BLaER1 (cell line): ENCODE results near the gene RGS5.

ENCODE experiments used
- H3K27ac ChIP-seq: shearing (Covaris generic); formaldehyde crosslinking; 2 replicates; pipeline ENCODE4 v1.8.1; 2022
- H3K27me3 ChIP-seq: shearing (Covaris generic); formaldehyde crosslinking; 2 replicates; pipeline ENCODE4 v1.8.1; 2022
- H3K36me3 ChIP-seq: shearing (Covaris generic); formaldehyde crosslinking; 2 replicates; pipeline ENCODE4 v1.8.1; 2022
- H3K4me1 ChIP-seq: shearing (Covaris generic); formaldehyde crosslinking; 2 replicates; pipeline ENCODE4 v1.8.1; 2022
- H3K4me2 ChIP-seq: shearing (Covaris generic); formaldehyde crosslinking; 2 replicates; pipeline ENCODE4 v1.8.1; 2022
- H3K4me3 ChIP-seq: shearing (Covaris generic); formaldehyde crosslinking; 2 replicates; pipeline ENCODE4 v1.8.1; 2022
- H3K9ac ChIP-seq: shearing (Covaris generic); formaldehyde crosslinking; 2 replicates; pipeline ENCODE4 v1.8.1; 2022
- H3K9me3 ChIP-seq: shearing (Covaris generic); formaldehyde crosslinking; 2 replicates; pipeline ENCODE4 v1.8.1; 2022
- H4K20me1 ChIP-seq: shearing (Covaris generic); formaldehyde crosslinking; 2 replicates; pipeline ENCODE4 v1.8.1; 2022
- Cebpa-rat ChIP-seq: shearing (Covaris generic); IDR thresholded peaks from 2 replicates; pipeline ENCODE4 v1.8.1; 2022

The RGS5 gene

DNA sequence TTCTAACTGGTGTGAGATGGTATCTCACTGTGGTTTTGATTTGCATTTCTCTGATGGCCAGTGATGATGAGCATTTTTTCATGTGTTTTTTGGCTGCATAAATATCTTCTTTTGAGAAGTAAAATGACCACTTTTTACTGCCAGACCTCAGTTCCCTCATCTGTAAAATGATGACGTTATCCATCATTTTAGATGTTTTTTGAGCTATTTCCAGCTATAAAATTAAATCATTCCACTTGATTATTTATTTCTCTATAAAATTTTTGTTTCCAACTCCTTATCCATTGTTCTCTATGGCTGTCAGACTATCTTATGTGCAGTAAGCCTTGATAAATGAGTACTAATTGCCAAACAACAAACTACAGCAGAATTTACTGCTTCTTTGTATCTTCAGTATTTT, 33.2 kb downstream of the RGS5 start:
- Histone ChIP-seq H3K36me3 (no peaks in the 10 kb centered on the region), H3K27ac (no peak overlapping the region), H3K4me1 (no peaks in the 10 kb centered on the region), H3K27me3 (no peaks in the 10 kb centered on the region), H3K4me2 (no peak overlapping the region), H3K9me3 (no peaks in the 10 kb centered on the region), H3K4me3 (no peak overlapping the region), H4K20me1 (no peaks in the 10 kb centered on the region), H3K9ac (no peak overlapping the region)
- TF ChIP-seq Cebpa-rat, result no peak

- Histone ChIP-seq H3K4me2 (no peak overlapping the region), H3K4me3 (no peak overlapping the region), H3K27ac (no peak overlapping the region), H3K36me3 (no peaks in the 10 kb centered on the region), H3K9me3 (no peaks in the 10 kb centered on the region), H3K27me3 (no peaks in the 10 kb centered on the region), H3K4me1 (no peaks in the 10 kb centered on the region), H3K9ac (no peak overlapping the region), H4K20me1 (no peaks in the 10 kb centered on the region)
- TF ChIP-seq Cebpa-rat, result no peak
Measured at GRCh38 chr1:163168053-163168452, 34.7 kb downstream of the RGS5 start.

- Histone ChIP-seq H3K9ac (no peak overlapping the region), H3K4me2 (no peak overlapping the region), H3K36me3 (no peaks in the 10 kb centered on the region), H3K27ac (no peak overlapping the region), H3K4me1 (no peaks in the 10 kb centered on the region), H3K27me3 (no peaks in the 10 kb centered on the region), H3K4me3 (no peak overlapping the region), H4K20me1 (no peaks in the 10 kb centered on the region), H3K9me3 (no peaks in the 10 kb centered on the region)
- no peak for TF ChIP-seq Cebpa-rat
Measured at GRCh38 chr1:163166886-163167555, 35.7 kb downstream of the RGS5 start.

- Histone ChIP-seq H3K4me3 (no peak overlapping the region), H3K9ac (no peak overlapping the region), H3K36me3 (no peaks in the 10 kb centered on the region), H4K20me1 (no peaks in the 10 kb centered on the region), H3K27me3 (no peaks in the 10 kb centered on the region), H3K4me2 (no peak overlapping the region), H3K9me3 (no peaks in the 10 kb centered on the region), H3K27ac (no peak overlapping the region), H3K4me1 (no peaks in the 10 kb centered on the region)
- no peak for TF ChIP-seq Cebpa-rat
Measured at GRCh38 chr1:163165119-163165518, 37.6 kb downstream of the RGS5 start.

GRCh38 chr1:163163881-163164582, 38.7 kb downstream of the RGS5 start:
- no peaks in the 10 kb centered on the region for H3K36me3 ChIP-seq
- no peaks in the 10 kb centered on the region for H4K20me1 ChIP-seq
- H3K9me3 ChIP-seq, result no peaks in the 10 kb centered on the region
- no peaks in the 10 kb centered on the region for H3K27me3 ChIP-seq
- no peaks in the 10 kb centered on the region for H3K4me1 ChIP-seq
- no peak overlapping the region for H3K4me2 ChIP-seq
- TF ChIP-seq Cebpa-rat, result no peak
- H3K9ac ChIP-seq, result no peak overlapping the region
- H3K27ac ChIP-seq, result no peak overlapping the region
- H3K4me3 ChIP-seq, result no peak overlapping the region

DNA sequence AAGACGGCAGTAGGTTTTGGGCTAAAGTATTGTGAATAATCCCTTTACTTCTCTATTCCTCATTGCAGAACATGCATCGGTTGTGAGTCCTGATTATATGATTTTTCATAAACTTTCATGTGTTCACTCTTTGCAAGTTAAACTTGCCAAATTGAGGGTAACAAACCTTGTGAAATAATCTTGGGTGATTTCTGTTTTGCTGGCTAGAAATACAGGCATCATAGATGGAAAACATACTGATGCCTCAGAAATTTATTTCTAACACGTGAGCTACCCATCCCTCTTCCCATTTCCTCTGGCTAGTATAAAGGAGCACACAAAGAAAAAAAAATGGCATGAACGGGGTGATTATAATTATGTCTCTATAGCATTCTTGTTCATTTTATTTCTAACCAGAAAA, 39.6 kb downstream of the RGS5 start:
- Histone ChIP-seq H3K36me3 (no peaks in the 10 kb centered on the region), H3K4me2 (no peak overlapping the region), H4K20me1 (no peaks in the 10 kb centered on the region), H3K27ac (no peak overlapping the region), H3K9ac (no peak overlapping the region), H3K27me3 (no peaks in the 10 kb centered on the region), H3K9me3 (peaks cover 8% of the 10 kb centered on the region; the same call in 1 of the 2 replicates), H3K4me1 (no peaks in the 10 kb centered on the region), H3K4me3 (no peak overlapping the region)
- no peak for TF ChIP-seq Cebpa-rat

GRCh38 chr1:163162381-163162914, 40.3 kb downstream of the RGS5 start:
- H3K4me1 ChIP-seq, result no peaks in the 10 kb centered on the region
- no peak overlapping the region for H3K27ac ChIP-seq
- no peaks in the 10 kb centered on the region for H3K27me3 ChIP-seq
- TF ChIP-seq Cebpa-rat, result no peak
- no peak overlapping the region for H3K9ac ChIP-seq
- H3K36me3 ChIP-seq, result no peaks in the 10 kb centered on the region
- H3K4me3 ChIP-seq, result no peak overlapping the region
- H3K9me3 ChIP-seq, result peaks cover 11% of the 10 kb centered on the region; the same call in 1 of the 2 replicates
- no peak overlapping the region for H3K4me2 ChIP-seq
- no peaks in the 10 kb centered on the region for H4K20me1 ChIP-seq

DNA sequence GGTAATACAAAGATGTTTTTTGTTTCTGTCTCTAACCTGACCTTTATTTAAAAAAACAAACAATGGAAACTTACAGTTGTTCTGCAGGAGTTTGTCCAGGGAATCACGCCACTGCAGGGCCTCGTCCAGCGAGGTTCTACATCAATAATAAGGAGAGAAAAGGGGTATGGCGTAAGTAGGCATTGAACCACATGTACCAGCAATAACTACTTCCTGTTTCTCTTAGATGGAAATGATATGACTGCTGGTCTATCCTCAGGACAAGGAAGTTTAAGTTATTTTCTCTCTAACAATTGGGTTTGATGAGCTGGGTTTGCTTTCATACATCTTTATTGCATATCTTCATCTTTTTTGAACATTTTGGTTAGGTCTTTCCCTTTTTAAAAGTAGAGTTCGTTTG, 40.9 kb downstream of the RGS5 start:
- H3K4me1 ChIP-seq, result no peaks in the 10 kb centered on the region
- TF ChIP-seq Cebpa-rat, result no peak
- no peak overlapping the region for H3K9ac ChIP-seq
- no peak overlapping the region for H3K4me2 ChIP-seq
- H3K27me3 ChIP-seq, result no peaks in the 10 kb centered on the region
- H3K9me3 ChIP-seq, result peaks cover 11% of the 10 kb centered on the region; the same call in 1 of the 2 replicates
- no peak overlapping the region for H3K27ac ChIP-seq
- no peaks in the 10 kb centered on the region for H3K36me3 ChIP-seq
- H3K4me3 ChIP-seq, result no peak overlapping the region
- no peaks in the 10 kb centered on the region for H4K20me1 ChIP-seq

DNA sequence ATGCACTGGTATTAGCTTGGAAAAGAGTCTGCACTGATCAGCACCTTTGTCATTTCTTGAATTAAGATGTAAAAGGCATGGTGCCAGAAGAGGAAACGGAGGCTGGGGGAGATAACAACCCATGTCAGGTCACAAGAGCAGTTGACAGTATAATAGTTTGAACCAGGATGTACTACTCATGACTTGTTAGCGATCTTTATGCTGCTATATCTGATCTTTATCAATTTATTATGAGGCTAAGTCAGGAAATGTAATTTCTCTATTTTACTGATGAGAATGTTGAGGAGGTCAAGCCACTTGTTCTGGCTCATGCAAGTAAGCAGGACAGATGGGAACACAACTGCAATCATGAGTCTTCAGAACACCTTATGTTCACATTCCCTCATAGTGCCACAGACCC, 41.4 kb downstream of the RGS5 start:
- Histone ChIP-seq H3K27me3 (no peaks in the 10 kb centered on the region), H3K36me3 (no peaks in the 10 kb centered on the region), H4K20me1 (no peaks in the 10 kb centered on the region), H3K4me1 (no peaks in the 10 kb centered on the region), H3K9me3 (peaks cover 11% of the 10 kb centered on the region; the same call in 1 of the 2 replicates), H3K4me2 (no peak overlapping the region), H3K27ac (no peak overlapping the region), H3K4me3 (no peak overlapping the region), H3K9ac (no peak overlapping the region)
- no peak for TF ChIP-seq Cebpa-rat

- Histone ChIP-seq H3K4me1 (no peaks in the 10 kb centered on the region), H3K36me3 (no peaks in the 10 kb centered on the region), H3K4me3 (no peak overlapping the region), H3K9ac (no peak overlapping the region), H3K27me3 (no peaks in the 10 kb centered on the region), H3K4me2 (no peak overlapping the region), H4K20me1 (no peaks in the 10 kb centered on the region), H3K9me3 (peaks cover 11% of the 10 kb centered on the region; the same call in 1 of the 2 replicates), H3K27ac (no peak overlapping the region)
- no peak for TF ChIP-seq Cebpa-rat
Measured at GRCh38 chr1:163155606-163156005, 47.1 kb downstream of the RGS5 start.
